ENCODE results near the gene NDUFA1.
"Not testable (repeated sequence)": the region's sequence is repeated elsewhere in the genome, so short reads cannot be mapped to it uniquely, and the experiment has no call there.

Gene NDUFA1

GRCh38 chrX:119871599-119872395 lies at the start of gene NDUFA1, which contains the start of gene RNF113A:
NDUFA1 (plus strand) TSS chrX:119871832; CDS start chrX:119871912, 80 bp downstream.
RNF113A (minus strand) TSS chrX:119871733; CDS start chrX:119871613, 120 bp downstream.
- no peaks in the 10 kb centered on the region for H4K20me1 ChIP-seq (ENCODE audit: insufficient read depth, low read length)
- H3K36me3 ChIP-seq (ENCODE audit: insufficient read depth, low read length), result peaks cover 18% of the 10 kb centered on the region
- 0 out of 2 replicates have a peak, but pooled peaks cover 6% of the 10 kb centered on the region for H3K79me2 ChIP-seq (ENCODE audit: insufficient read depth, low read length)
- H3K4me2 ChIP-seq (ENCODE audit: low read length), result peak within 1 kb of the TSS; percentile 95
- H3K4me1 ChIP-seq (ENCODE audit: insufficient read depth, low read length, severe bottlenecking), result peaks cover 8% of the 10 kb centered on the region
- no peak within 1 kb of the TSS; the same call in 1 of the 2 replicates for H2AFZ ChIP-seq (ENCODE audit: low read length)
- H3K4me3 ChIP-seq (ENCODE audit: low read depth, low read length, poor library complexity, severe bottlenecking), result peak within 1 kb of the TSS; percentile 80
- peak within 1 kb of the TSS; percentile 86 for H3K9ac ChIP-seq (ENCODE audit: low read length)
- H3K9me2 ChIP-seq (ENCODE audit: low read depth, low read length), result no peaks in the 10 kb centered on the region
- H3F3A ChIP-seq (ENCODE audit: insufficient read depth, low read length), result no peaks in the 10 kb centered on the region
- no peaks in the 10 kb centered on the region for H3K9me3 ChIP-seq (ENCODE audit: low read length)
- TF ChIP-seq EZH2 (IDR thresholded peaks at IDR 0.05; ENCODE audit: borderline replicate concordance, low read length), result no peak
- TF ChIP-seq, protein P1, sequence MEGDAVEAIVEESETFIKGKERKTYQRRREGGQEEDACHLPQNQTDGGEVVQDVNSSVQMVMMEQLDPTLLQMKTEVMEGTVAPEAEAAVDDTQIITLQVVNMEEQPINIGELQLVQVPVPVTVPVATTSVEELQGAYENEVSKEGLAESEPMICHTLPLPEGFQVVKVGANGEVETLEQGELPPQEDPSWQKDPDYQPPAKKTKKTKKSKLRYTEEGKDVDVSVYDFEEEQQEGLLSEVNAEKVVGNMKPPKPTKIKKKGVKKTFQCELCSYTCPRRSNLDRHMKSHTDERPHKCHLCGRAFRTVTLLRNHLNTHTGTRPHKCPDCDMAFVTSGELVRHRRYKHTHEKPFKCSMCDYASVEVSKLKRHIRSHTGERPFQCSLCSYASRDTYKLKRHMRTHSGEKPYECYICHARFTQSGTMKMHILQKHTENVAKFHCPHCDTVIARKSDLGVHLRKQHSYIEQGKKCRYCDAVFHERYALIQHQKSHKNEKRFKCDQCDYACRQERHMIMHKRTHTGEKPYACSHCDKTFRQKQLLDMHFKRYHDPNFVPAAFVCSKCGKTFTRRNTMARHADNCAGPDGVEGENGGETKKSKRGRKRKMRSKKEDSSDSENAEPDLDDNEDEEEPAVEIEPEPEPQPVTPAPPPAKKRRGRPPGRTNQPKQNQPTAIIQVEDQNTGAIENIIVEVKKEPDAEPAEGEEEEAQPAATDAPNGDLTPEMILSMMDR (IDR thresholded peaks at IDR 0.05; ENCODE audit: low read length), result no peak
- H3K27me3 ChIP-seq (ENCODE audit: insufficient read depth, low read length), result no peaks in the 10 kb centered on the region
- peak within 1 kb of the TSS; percentile 92 for H3K27ac ChIP-seq (ENCODE audit: low read depth, low read length, poor library complexity, severe bottlenecking)

DNA sequence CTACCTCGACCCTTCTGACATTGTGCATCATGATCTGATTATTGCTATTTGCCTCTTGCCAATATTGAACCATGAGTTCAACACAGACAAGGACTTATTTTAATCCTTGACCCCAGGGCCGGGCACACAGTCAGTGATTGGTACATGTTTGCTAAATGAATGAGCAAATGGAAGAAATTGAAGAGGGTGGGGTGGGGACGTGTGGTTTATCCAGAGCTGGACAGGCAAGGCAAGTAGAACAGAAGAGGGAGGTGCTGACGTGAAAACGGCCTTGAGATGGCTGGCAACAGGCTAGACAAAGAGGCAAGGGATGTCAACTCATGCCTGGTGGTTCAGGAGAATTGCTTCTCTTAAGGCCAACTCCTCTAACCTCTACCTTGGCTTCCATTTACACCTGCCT lies 47.4 kb upstream of the NDUFA1 start:
- H3K4me1 ChIP-seq (ENCODE audit: insufficient read depth, low read length, severe bottlenecking); H3K27me3 ChIP-seq (ENCODE audit: insufficient read depth, low read length); H3K9me2 ChIP-seq (ENCODE audit: low read depth, low read length): not testable (repeated sequence)

GRCh38 chrX:119826399-119826959 lies 45.2 kb upstream of the NDUFA1 start:
- H3K4me3 ChIP-seq (ENCODE audit: low read depth, low read length, poor library complexity, severe bottlenecking), result no peak overlapping the region
- TF ChIP-seq EZH2 (IDR thresholded peaks at IDR 0.05; ENCODE audit: borderline replicate concordance, low read length), result no peak
- TF ChIP-seq, protein P1 (IDR thresholded peaks at IDR 0.05; ENCODE audit: low read length), result no peak
- no peak overlapping the region for H3K27ac ChIP-seq (ENCODE audit: low read depth, low read length, poor library complexity, severe bottlenecking)
- no peak overlapping the region for H3K4me2 ChIP-seq (ENCODE audit: low read length)
- no peaks in the 10 kb centered on the region for H4K20me1 ChIP-seq (ENCODE audit: insufficient read depth, low read length)
- no peaks in the 10 kb centered on the region for H3K9me3 ChIP-seq (ENCODE audit: low read length)
- no peaks in the 10 kb centered on the region for H3K4me1 ChIP-seq (ENCODE audit: insufficient read depth, low read length, severe bottlenecking)
- H3K36me3 ChIP-seq (ENCODE audit: insufficient read depth, low read length), result peaks cover 9% of the 10 kb centered on the region; the same call in 1 of the 2 replicates
- H3K9ac ChIP-seq (ENCODE audit: low read length), result no peak overlapping the region
- H2AFZ ChIP-seq (ENCODE audit: low read length), result no peak overlapping the region
- H3K27me3 ChIP-seq (ENCODE audit: insufficient read depth, low read length), result no peaks in the 10 kb centered on the region
- no peaks in the 10 kb centered on the region for H3F3A ChIP-seq (ENCODE audit: insufficient read depth, low read length)
- H3K79me2 ChIP-seq (ENCODE audit: insufficient read depth, low read length), result no peaks in the 10 kb centered on the region
- H3K9me2 ChIP-seq (ENCODE audit: low read depth, low read length), result no peaks in the 10 kb centered on the region

More for the DNA sequence above, 47.4 kb upstream of the NDUFA1 start:
- H2AFZ ChIP-seq (ENCODE audit: low read length); H3K79me2 ChIP-seq (ENCODE audit: insufficient read depth, low read length); H3K4me2 ChIP-seq (ENCODE audit: low read length); H3K4me3 ChIP-seq (ENCODE audit: low read depth, low read length, poor library complexity, severe bottlenecking); H3K9me3 ChIP-seq (ENCODE audit: low read length); H3K27ac ChIP-seq (ENCODE audit: low read depth, low read length, poor library complexity, severe bottlenecking); H4K20me1 ChIP-seq (ENCODE audit: insufficient read depth, low read length); H3F3A ChIP-seq (ENCODE audit: insufficient read depth, low read length); H3K9ac ChIP-seq (ENCODE audit: low read length); H3K36me3 ChIP-seq (ENCODE audit: insufficient read depth, low read length): not testable (repeated sequence)
